GM18858 (cell line): ENCODE measurements around the gene HSP90B1.

Experiments
- ATAC-seq: cut with Tn5 transposase; IDR thresholded peaks from one replicate; pipeline ENCODE4 v1.9.1; 2021; ENCODE audit not compliant: unreplicated experiment

HSP90B1 gene

GRCh38 chr12:103969391-103969790 is 39.2 kb downstream of the HSP90B1 start:
- no peak for ATAC-seq

DNA sequence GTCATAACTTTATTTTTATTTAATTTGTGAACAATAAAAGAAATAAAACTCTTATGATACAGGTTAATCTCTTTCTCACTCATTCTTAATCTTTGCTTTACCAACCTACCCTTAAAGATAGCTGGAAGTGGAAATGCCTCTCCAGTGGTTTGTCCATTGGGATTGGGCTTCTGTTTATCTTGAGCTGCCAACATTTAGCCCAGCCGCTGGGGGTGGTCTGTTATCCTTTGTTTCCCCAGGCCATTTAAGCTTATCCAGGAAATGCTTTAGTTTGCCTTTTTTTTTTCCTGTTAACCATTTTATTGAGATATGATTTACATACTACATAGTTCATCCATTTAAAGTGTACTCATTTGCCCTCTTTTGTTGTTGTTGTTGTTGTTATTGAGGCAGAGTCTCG is 43.7 kb downstream of the HSP90B1 start:
- ATAC-seq = no peak

DNA sequence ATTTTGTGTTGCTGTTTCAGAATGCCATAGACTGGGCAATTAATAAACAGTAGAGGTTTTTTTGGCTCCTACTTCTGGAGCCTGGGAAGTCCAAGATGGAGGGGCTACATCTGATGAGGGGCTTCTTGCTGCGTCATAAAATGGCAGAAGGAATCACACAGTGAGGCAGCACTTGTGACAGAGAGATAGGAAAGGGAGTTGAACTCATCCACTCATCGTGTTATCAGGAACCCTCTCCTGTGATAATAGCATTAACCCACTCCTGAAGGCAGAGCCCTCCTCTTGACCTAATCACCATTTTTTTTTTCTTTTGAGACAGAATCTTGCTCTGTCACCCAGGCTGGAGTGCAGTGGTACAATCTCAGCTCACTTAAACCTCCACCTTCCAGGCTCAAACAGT is 45.2 kb downstream of the HSP90B1 start:
- ATAC-seq = no peak

- no peak for ATAC-seq
Measured at GRCh38 chr12:103978384-103978982, 48.3 kb downstream of the HSP90B1 start.

GRCh38 chr12:103986829-103987228 is 56.6 kb downstream of the HSP90B1 start:
- no peak for ATAC-seq

- no peak for ATAC-seq
Measured at GRCh38 chr12:103994235-103994634, 64.0 kb downstream of the HSP90B1 start.

- ATAC-seq = no peak
Measured at GRCh38 chr12:103996595-103996994, 66.4 kb downstream of the HSP90B1 start.

DNA sequence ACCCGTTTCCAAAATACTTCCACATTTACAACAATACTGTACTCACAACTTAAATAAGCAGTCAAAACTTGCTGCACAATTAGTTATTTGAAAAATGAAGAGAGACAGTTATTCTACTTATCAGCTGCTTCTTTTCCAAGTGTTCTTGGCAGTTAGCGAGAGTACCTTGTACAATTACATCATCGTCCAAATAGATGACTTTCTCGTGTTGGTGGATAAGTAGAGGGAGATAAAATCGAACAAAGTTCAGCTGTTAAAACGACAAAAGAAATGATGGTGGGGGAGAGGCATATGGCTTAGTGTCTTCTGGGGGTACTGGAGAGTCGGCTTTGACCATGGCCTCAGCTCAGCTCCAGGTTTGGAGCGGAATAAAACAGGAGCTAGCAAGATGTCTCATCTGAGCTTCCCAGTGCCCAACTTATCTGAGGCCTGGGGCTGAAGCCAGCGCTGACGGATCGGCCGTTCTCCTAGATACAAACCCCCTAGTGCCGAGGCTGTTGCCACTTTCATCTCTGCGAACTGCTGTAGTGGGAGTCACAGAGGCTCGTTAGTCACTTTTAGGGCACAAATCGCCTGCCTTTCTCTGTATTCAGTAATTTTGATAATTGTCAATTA is 67.2 kb downstream of the HSP90B1 start:
- ATAC-seq = no peak
